HepG2 (cell line): ENCODE data around the gene PRKCG. TPM values are rescaled to one million over a fixed set of nuclear protein-coding genes. Genes with fewer than 3 reads are reported as not detected.

Experiments
- E2F5 ChIP-seq: sonication (generic); formaldehyde crosslinking; conservative IDR thresholded peaks from 2 replicates; pipeline ENCODE4 v1.4.0; 2020; ENCODE audit warnings: missing genetic modification reagents
- EED ChIP-seq: sonication (generic); formaldehyde crosslinking; IDR thresholded peaks from 2 replicates; pipeline ENCODE4 v1.5.0; 2020; ENCODE audit warnings: mild to moderate bottlenecking, missing genetic modification reagents
- ELF3 ChIP-seq: IDR thresholded peaks from 2 replicates; pipeline ENCODE4 v1.6.1; 2016; ENCODE audit warnings: missing genetic modification reagents, missing compliant biosample characterization
- MYPOP ChIP-seq: sonication (generic); formaldehyde crosslinking; IDR thresholded peaks from 2 replicates; pipeline ENCODE4 v1.8.1; 2023; ENCODE audit warnings: mild to moderate bottlenecking, moderate library complexity, missing genetic modification reagents
- NPAS2 ChIP-seq: sonication (generic); formaldehyde crosslinking; IDR thresholded peaks from 2 replicates; pipeline ENCODE4 v1.8.0; 2022; ENCODE audit warnings: mild to moderate bottlenecking, missing genetic modification reagents, borderline replicate concordance
- REST ChIP-seq, 2 experiments: IDR thresholded peaks; 2 replicates each; pipeline ENCODE4 v1.6.1; 2011 to 2012; ENCODE audit warnings: low read length in 2 of 2, borderline replicate concordance in 1 of 2, low read depth in 1 of 2, mild to moderate bottlenecking in 1 of 2, moderate library complexity in 1 of 2
- SOX13 ChIP-seq, 3 experiments: fragments of 450-650 bp in 1 of 3; sonication (generic) in 1 of 3; formaldehyde crosslinking in 1 of 3; IDR thresholded peaks in 2 of 3; conservative IDR thresholded peaks in 1 of 3; 2 replicates each; pipeline versions ENCODE4 v1.5.0 to v1.6.1; 2016 to 2020; ENCODE audit warnings: antibody characterized with exemption in 1 of 3, mild to moderate bottlenecking in 1 of 3, missing compliant biosample characterization in 1 of 3, missing genetic modification reagents in 1 of 3, moderate library complexity in 1 of 3
- TOE1 ChIP-seq: sonication (generic); formaldehyde crosslinking; IDR thresholded peaks from 2 replicates; pipeline ENCODE4 v1.4.0; 2020; ENCODE audit warnings: mild to moderate bottlenecking, missing genetic modification reagents
- ZBTB38 ChIP-seq: sonication (generic); formaldehyde crosslinking; IDR thresholded peaks from 2 replicates; pipeline ENCODE4 v1.5.1; 2020; ENCODE audit warnings: mild to moderate bottlenecking, missing genetic modification reagents
- ZNF407 ChIP-seq: sonication (generic); formaldehyde crosslinking; IDR thresholded peaks from one replicate; pipeline ENCODE4 v1.5.1; 2020; ENCODE audit warnings: mild to moderate bottlenecking, missing genetic modification reagents; ENCODE audit errors: not compliant biosample characterization
- ZNF431 ChIP-seq: sonication (generic); formaldehyde crosslinking; IDR thresholded peaks from 2 replicates; pipeline ENCODE4 v1.9.0; 2022; ENCODE audit warnings: missing genetic modification reagents, low read depth, mild to moderate bottlenecking, borderline replicate concordance
- ZNF484 ChIP-seq: sonication (generic); formaldehyde crosslinking; IDR thresholded peaks from 2 replicates; pipeline ENCODE4 v1.5.1; 2020; ENCODE audit warnings: mild to moderate bottlenecking, low read depth, missing genetic modification reagents, borderline replicate concordance
- polyA plus RNA-seq, 8 experiments: library from polyadenylated mRNA; depleted of rRNA in 3 of 8; stranded (reverse) in 7 of 8; unstranded in 1 of 8; fragments of >200 nt; fragmentation: Illumina TruSeq in 4 of 8; extraction: Trizol in 4 of 8; gene quantifications; 2 replicates each; pipeline versions ENCODE4 v1.2.1 to v1.2.3, GENCODE V29; 2011 to 2016; ENCODE audit warnings: low read depth in 4 of 8, missing spikeins in 1 of 8, mixed read lengths in 1 of 8; ENCODE audit not compliant: insufficient read depth in 1 of 8
- total RNA-seq, 5 experiments: library from RNA; depleted of rRNA; stranded (reverse); fragments of >200 nt; fragmentation: Illumina TruSeq; extraction: Trizol; gene quantifications; 2 replicates each; pipeline ENCODE4 v1.2.3, GENCODE V29; 2016; ENCODE audit warnings: low read depth in 1 of 5

Gene PRKCG
- total and polyA plus RNA-seq, 2 of the 13 experiments (the other 11 are each of a cell fraction or from before 2014, with no cell fraction given): 0.02 to 0.03 TPM

GRCh38 chr19:53865918-53866864, 15.8 kb upstream of the PRKCG start (continued):
- TF ChIP-seq ZNF407 (no peak), EED (CRISPR knock-in tag) (no peak), SOX13 (IDR thresholded peaks at IDR 0.05) (peak; percentile 22; the same call in 1 of the 2 replicates), SOX13 (CRISPR knock-in tag; conservative IDR thresholded peaks at IDR 0.05 in 1 of 2, IDR thresholded peaks at IDR 0.05 in 1 of 2) (no peak; a peak in 1 of 4 replicates), E2F5 (CRISPR knock-in tag) (no peak), ZBTB38 (peak; percentile 56; the same call in 1 of the 2 replicates), ZNF431 (CRISPR knock-in tag) (no peak), REST (IDR thresholded peaks at IDR 0.05; ENCODE audit: borderline replicate concordance in 1 of 2, low read depth in 1 of 2, low read length in 2 of 2) (peak in 1 of 2 experiments; percentile 47; a peak in 1 of 4 replicates), MYPOP (CRISPR knock-in tag) (0 out of 2 replicates have a peak, but pooled peaks have one; percentile 9), ZNF484 (no peak), ELF3 (CRISPR knock-in tag) (0 out of 2 replicates have a peak, but pooled peaks have one; percentile 11), TOE1 (CRISPR knock-in tag) (no peak), NPAS2 (no peak)
